GM12874 (cell line): Measurements from ENCODE around the gene RAB3GAP2.

Experiments
- TF ChIP-seq, protein P1 (sequence below): IDR thresholded peaks from 2 replicates; pipeline ENCODE4 v1.5.1; 2011; ENCODE audit warnings: low read depth, mild to moderate bottlenecking, control low read depth, low read length, moderate library complexity; ENCODE audit not compliant: insufficient read depth

RAB3GAP2 gene

DNA sequence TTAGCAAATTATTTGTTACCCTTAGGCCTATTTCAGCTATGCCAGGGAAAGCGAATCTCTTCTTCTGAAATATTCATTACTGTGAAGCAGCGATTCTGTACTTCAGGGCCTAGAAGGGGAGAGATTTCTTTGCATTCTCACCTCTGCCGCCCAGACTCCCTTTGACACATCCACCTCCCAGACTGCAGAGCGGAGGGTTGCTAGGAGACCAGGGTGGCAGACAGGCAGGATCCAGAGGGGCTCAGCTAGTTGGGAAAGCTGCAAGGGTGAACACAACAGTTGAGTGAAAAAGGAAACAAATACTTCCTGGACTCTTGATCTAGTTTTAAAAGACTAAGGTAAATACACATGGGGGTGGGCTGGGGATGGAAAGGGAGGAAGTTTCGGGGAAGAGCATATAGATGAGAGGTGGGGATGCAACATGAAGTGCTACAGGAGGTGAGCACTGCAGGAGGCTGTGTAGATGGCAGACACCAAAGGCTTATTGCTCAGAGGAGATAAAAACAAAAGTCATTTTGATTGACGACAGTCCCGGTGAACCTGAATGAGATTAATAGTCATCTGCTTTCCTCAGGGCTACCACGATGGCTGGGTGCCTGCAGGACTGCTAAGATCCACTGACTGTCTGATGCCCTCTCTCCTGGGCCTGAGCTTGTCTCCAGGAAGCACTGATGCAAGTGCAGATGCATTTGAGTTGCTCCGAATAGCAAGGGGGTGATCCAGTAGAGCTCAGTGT, 26.4 kb upstream of the RAB3GAP2 start:
- TF ChIP-seq, protein P1, sequence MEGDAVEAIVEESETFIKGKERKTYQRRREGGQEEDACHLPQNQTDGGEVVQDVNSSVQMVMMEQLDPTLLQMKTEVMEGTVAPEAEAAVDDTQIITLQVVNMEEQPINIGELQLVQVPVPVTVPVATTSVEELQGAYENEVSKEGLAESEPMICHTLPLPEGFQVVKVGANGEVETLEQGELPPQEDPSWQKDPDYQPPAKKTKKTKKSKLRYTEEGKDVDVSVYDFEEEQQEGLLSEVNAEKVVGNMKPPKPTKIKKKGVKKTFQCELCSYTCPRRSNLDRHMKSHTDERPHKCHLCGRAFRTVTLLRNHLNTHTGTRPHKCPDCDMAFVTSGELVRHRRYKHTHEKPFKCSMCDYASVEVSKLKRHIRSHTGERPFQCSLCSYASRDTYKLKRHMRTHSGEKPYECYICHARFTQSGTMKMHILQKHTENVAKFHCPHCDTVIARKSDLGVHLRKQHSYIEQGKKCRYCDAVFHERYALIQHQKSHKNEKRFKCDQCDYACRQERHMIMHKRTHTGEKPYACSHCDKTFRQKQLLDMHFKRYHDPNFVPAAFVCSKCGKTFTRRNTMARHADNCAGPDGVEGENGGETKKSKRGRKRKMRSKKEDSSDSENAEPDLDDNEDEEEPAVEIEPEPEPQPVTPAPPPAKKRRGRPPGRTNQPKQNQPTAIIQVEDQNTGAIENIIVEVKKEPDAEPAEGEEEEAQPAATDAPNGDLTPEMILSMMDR, result no peak

DNA sequence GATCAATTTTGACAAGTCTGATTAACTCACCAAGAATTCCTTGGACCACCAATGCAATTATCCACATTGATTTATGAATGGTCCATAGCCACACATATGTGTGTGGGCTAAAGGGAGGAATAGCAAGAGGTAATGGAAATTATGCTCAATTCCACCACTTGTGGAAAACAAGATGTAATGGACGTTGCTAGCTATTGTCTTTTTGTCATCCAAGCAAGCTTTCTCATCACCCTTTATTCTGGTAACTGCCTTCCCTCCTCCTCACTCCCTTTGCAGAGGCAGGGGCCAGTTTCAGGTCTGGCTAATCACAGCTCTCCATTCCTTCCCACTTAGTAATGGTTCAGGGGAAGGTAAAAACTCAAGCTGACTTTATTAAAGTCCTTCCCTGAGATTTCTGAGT, 24.7 kb upstream of the RAB3GAP2 start:
- TF ChIP-seq, protein P1, result no peak

DNA sequence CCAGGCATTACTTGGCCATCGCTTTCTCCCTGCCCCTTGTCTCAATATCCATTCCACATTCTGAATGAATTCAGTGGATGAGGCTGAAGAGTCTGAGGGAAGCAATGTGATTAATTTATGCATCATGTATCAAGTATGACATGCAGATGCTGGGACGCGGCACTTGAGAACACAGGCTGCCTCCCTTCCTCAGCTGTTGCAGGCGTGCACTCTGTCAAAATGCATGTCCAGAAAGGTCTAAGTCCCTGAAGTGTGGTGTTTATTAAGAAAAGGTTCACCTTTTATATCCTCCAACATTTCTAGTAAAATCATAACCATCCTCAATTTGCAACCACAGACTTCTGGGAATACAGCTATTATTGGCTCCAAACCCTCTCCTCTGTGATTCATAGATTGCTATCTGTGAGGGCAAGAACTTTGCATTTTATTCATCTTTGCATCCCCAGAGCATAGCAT, 22.6 kb upstream of the RAB3GAP2 start:
- TF ChIP-seq, protein P1, result no peak

DNA sequence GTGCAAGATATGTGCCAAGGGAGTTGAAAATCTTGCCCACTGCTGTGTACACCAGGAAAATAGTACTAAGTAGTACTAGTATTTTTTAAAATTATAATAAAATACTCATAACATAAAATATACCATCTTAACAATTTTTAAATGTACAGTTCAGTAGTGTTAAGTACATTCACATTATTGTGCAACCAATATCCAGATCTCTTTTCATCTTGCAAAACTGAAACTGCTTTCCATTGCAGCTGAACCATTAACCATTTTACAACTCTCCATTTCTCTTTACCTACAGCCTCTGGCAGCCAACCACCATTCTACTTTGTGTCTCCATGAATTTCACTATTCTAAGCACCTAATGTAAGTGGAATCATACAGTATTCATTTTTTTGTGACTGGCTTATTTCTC, 19.3 kb upstream of the RAB3GAP2 start:
- TF ChIP-seq, protein P1, result no peak

DNA sequence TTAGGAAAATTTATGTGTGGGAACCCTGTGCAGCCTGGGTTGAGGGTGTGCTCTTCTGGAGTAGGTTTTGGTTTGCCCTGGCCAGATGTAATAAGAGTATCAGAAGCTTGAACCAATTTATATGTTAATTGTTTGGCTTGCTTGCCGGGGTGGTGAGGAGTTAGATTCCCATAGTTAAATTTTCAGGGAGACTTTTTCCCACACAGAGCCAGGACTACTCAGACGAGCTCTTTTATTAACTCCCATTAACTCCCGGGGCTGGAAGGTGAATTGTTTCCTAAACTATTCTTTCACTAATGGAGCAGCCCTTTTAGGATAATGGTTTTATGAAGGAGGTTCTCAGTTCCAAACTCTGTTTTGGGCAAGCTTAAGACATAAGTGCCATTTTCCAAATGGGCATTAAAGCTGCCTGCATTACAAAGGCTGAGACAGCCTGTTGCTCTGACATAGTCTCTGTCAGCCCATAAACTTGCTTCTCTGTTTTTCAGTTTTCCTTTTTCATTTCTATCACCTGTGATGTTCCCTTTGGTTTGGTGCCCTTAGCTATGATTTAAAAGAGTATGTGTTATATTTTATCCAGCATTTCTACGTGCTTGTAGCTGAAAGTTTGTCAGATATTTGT, 18.0 kb upstream of the RAB3GAP2 start:
- TF ChIP-seq, protein P1, result no peak

DNA sequence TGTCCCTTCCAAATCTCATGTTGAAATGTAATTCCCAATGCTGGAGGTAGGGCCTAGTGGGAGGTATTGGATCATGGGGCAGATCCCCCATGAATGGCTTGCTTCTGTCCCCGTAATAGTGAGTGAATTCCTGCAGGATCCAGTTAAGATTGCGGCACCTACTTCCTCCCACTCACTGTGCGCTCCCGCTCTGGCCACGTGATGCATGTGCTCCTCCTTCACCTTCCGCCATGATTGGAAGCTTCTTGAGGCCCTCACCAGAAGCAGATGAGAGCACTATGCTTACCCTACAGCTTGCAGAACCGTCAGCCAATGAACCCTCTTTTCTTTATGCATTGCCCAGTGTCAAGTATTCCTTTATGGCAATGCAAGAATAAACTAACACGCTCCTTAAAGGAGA, 14.9 kb upstream of the RAB3GAP2 start:
- TF ChIP-seq, protein P1, result no peak

DNA sequence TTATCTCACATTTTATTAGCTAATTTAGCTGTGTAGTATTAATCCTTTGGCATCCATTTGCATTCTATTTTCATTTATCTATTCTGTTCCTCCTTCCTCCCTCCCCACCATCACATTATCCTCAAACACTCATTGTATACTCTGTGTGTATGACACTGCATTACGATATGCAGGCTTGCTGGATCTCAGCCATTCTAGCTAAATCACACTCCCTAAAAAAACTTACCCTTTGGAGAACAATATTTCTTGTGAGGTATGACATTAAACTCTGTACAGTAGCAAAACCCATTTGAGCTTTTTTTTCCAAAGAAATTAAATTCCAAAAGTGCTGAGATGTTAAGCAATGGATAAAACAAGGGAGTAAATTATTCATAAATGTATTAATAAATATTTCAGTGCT, 11.4 kb upstream of the RAB3GAP2 start:
- TF ChIP-seq, protein P1, result no peak
